GM21367 (cell line): Measurements from ENCODE around the gene KRT6B.
"Not testable (repeated sequence)": the region's sequence is repeated elsewhere in the genome, so short reads cannot be mapped to it uniquely, and the experiment has no call there.

ENCODE experiments used
- ATAC-seq: cut with Tn5 transposase; IDR thresholded peaks from one replicate; pipeline ENCODE4 v1.9.1; 2021; ENCODE audit not compliant: unreplicated experiment

KRT6B gene

DNA sequence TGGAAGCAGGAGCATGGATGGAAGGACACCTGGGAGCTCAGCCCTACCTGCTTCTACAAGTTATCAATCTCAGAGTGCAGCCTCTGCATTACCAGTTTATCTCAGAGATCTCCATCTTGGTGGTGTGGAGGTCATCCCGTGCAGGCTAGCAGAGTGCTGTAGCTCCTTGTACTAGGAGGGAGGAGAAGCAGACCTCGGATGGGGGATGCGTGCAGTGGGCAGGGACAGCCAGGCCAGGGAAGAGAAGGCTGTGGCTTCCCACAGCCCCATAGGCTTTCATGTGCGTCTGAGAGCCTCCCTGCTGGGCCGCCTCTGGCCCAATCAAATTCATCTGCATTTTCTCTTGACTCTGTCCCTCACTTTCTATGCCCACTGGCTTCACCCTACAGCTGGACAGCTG, 37.0 kb downstream of the KRT6B start:
- no peak for ATAC-seq

DNA sequence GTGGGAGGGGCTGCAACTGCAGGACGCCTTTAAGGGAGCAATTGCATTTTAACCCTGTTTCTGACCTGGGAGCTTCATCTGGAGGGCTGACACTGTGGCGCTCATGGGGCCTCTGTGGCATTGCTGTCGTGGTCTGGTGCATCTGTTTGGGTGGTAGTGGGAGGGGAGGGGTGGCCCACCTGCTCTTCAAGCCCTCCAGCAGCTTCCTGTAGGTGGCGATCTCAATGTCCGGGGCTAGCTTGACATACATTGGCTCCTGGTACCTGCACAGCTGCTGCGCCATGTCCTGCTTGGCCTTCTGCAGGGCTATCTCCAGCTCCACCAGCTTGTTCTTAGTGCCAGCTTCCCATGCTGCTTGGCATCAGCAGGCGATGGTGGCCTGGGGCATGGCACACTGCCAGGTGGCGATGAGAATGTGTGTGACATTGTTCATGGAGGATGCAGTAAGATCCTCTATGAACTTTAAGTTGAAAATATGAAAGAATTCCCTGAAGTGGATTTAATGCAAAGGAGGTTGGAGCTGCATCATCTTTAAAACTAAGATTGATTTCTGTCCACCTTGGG, 38.1 kb downstream of the KRT6B start:
- ATAC-seq, result no peak

GRCh38 chr12:52413202-52413601, 38.7 kb downstream of the KRT6B start:
- no peak for ATAC-seq

- no peak for ATAC-seq
Observed at GRCh38 chr12:52411815-52412214, 40.1 kb downstream of the KRT6B start.

GRCh38 chr12:52410589-52411248, 41.2 kb downstream of the KRT6B start:
- not testable (repeated sequence) for ATAC-seq

DNA sequence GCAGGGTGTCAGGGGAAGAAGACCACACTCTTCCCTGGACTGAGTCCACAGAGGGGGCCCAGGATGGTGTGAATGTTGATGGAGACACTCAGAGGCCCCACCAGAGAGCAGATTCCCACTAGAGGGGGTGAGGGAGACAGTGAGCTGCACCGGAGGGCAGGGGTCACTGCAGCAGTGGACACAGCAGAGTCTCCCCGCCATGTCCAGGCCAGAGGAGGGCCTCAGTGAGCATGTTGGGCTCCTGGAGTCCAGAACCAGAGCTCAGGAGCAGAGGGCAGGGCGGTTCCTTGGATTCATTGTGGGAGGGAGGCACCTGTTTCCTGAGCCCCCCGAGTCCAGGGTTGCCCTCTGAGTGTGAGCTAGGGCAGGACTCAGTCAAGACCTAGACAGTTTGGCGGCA, 44.0 kb downstream of the KRT6B start:
- ATAC-seq, result no peak

DNA sequence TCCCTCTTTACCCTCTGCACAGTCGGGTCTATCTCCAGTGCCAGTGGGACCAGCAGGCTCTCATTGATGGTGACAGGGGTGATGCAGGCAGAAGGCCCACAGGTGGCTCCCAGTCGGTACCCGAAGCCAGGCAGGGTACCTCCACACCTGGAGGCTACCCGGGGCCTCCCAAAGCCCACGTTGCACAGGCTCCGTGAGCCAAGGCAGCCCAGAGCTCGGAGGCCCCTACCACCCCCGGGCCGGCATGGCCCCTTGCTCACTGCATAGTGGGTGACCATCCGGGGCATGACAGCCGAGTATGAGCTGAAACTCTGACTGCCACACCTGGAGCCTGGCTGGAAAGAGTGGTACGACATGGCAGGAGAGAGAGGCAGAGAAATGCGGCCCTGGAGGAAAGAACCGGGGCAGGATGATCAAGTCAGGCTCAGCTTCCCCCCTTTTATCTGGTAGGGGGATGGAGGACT, 46.0 kb downstream of the KRT6B start, which contains the start of gene KRT82:
KRT82 (minus strand) TSS at position 414 of the 464 bp plus-strand sequence; CDS start at position 356, 58 bp downstream.
- ATAC-seq, result no peak

GRCh38 chr12:52404951-52405350, 47.0 kb downstream of the KRT6B start:
- ATAC-seq, result no peak

DNA sequence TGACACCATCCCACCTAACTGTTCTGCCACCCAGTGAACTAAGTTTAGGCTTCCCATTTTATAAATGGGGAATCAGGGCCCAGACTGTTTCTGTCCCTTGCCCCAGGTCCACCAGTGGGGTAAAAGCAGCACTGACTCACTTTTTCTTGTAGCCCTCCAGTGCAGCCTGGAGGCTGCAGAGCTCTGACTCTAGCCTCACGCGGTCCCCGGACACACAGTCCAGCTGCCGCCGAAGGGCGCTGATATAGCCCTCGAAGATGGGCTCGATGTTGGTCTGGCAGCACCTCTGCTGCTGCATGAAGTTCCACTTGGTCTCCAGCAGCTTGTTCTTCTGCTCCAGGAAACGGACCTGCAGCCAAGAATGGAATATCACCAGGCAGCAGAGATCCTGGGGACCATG, 48.4 kb downstream of the KRT6B start:
- no peak for ATAC-seq

DNA sequence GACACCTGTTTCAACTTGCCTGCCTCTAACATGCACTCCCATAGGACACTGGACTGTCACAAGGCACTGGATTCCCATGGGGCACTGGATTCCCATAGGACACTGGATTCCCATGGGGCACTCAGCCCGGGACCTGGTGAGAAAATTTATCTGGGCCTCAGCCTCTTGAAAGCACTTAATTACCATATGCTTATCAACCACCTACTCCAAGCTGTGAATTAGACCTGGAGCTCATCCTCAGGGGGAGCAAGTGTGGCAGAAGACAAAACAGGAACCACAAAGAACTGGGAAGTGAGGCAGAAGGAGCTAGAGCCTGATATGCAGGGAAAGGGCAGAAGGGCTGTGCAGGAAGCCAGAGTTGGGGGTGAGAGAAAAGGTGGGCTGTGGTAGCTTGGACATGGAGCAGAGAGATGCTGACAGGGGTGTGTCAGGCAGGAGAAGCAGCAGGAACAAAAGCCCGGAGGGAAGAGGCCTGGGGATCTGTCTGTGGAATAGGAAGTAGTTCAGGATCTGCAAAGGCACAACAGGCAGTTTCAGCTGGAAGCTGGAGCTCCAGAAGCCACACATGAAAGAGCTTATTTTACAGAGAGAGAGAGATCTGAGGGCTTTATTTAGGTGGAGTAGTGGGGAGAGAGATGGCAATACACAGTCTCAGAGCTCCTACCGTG, 48.9 kb downstream of the KRT6B start:
- ATAC-seq, result no peak

DNA sequence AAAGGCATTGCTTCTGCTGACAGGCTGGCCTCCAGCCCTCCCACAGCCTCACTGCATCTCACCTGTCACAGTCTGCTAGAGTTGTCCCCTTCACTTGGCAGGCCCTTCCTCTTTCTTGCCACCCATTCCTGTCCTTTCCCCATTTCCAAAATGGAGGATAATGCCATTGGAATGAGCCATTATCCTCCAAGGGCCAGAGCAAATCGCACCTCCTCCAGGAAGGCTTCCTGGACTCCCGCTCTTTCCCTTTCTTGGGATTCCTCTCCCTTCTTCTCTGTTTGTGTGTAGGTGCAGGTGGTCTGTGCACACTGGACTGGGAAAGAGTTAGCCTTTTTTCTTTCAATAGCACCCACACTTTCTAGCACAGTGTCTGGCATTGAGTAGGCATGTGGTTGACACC, 49.6 kb downstream of the KRT6B start:
- ATAC-seq, result no peak

DNA sequence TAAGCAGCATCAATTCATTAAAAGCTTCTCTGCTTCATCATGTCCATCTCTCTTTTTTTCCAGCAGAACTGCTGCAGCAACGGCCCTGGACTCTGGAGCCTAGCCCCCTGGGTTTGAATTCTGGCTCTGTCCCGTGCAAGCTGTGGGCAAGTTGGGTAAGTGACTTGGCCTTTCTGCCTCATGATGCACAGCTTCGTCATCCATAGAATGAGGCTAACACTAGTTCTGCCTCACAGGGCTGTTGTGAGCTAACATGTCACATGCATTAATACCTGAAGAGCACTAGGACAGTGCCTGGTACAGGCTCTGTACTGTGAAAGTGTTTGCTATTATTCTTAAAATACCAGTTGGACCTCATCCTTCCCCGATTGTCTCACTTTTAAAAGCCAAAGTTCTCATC, 50.0 kb downstream of the KRT6B start:
- no peak for ATAC-seq

- ATAC-seq, result no peak
Observed at GRCh38 chr12:52401526-52401925, 50.4 kb downstream of the KRT6B start.

GRCh38 chr12:52400906-52401305, 51.0 kb downstream of the KRT6B start:
- no peak for ATAC-seq

GRCh38 chr12:52399756-52400155, 52.2 kb downstream of the KRT6B start:
- no peak for ATAC-seq

GRCh38 chr12:52398176-52398575, 53.8 kb downstream of the KRT6B start:
- ATAC-seq, result no peak

DNA sequence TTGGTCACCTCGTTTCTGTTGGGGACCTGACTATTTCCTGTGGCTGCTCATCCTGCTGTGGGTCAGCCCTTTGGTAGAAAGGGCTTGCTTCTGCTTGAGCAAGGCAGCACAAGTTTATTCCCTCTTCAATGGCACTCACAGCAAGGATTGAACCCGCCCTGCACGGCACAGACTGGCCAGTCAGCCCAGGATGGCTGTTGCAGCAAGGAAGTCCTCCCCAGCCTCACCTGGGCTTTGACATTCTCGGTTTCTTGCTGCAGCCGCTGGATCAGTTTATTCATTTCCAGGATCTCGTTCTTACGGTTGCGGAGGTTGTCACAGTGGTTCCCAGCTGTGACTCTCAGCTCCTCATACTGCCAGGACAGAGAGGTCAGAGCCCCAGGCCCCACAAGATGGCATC, 55.3 kb downstream of the KRT6B start:
- ATAC-seq, result no peak
